CD4-positive, alpha-beta memory T cell (primary cell): ENCODE measurements around the gene RPL22. TPM values are rescaled to one million over a fixed set of nuclear protein-coding genes. Genes with fewer than 3 reads are reported as not detected.

Experiments used
- CTCF ChIA-PET: fragments of 350-600 bp; sonication (Branson Sonifier 250); formaldehyde crosslinking; loops from one replicate; lab custom pipeline; 2021; ENCODE audit warnings: inconsistent platforms; ENCODE audit not compliant: partially characterized antibody; lab: Charles Lee
- POLR2A ChIA-PET: fragments of 350-600 bp; sonication (Branson Sonifier 250); formaldehyde crosslinking; loops from one replicate; lab custom pipeline; 2021; ENCODE audit not compliant: partially characterized antibody; lab: Charles Lee
- DNase-seq, 5 donors: peaks; one replicate each; pipeline versions ENCODE4 v3.0.0 to v3.0.0-alpha.2; 2020 to 2022; ENCODE audit warnings: mixed read lengths in 1 of 5
- H3K27ac ChIP-seq: one replicate; pipeline ENCODE4 v1.7.0; 2013; ENCODE audit warnings: low read depth, low read length
- H3K27me3 ChIP-seq: 2 replicates; pipeline ENCODE4 v1.7.0; 2013; ENCODE audit warnings: mild to moderate bottlenecking, low read length, moderate library complexity; ENCODE audit not compliant: insufficient read depth
- H3K36me3 ChIP-seq: 2 replicates; pipeline ENCODE4 v1.7.0; 2013; ENCODE audit warnings: mild to moderate bottlenecking, low read length, moderate library complexity; ENCODE audit not compliant: insufficient read depth
- H3K4me1 ChIP-seq: 2 replicates; pipeline ENCODE4 v1.7.0; 2013; ENCODE audit warnings: mild to moderate bottlenecking, low read length, moderate library complexity; ENCODE audit not compliant: insufficient read depth
- H3K4me3 ChIP-seq, 2 donors: one replicate each; pipeline ENCODE4 v1.7.0; 2013; ENCODE audit warnings: low read length in 2 of 2, mild to moderate bottlenecking in 1 of 2
- H3K9me3 ChIP-seq, 2 donors: one replicate each; pipeline ENCODE4 v1.7.0; 2013; ENCODE audit warnings: low read length in 2 of 2, control low read depth in 1 of 2; ENCODE audit not compliant: control insufficient read depth in 1 of 2
- H3K27ac Mint-ChIP-seq, 7 donors: one replicate each; pipeline ENCODE4 v1.8.0; 2020 to 2021; ENCODE audit warnings: mixed read lengths in 7 of 7, mild to moderate bottlenecking in 6 of 7, inconsistent platforms in 3 of 7, moderate library complexity in 3 of 7
- H3K27me3 Mint-ChIP-seq, 2 donors: one replicate each; pipeline ENCODE4 v1.8.0; 2020 to 2021; ENCODE audit warnings: mixed read lengths in 2 of 2
- H3K36me3 Mint-ChIP-seq, 2 donors: one replicate each; pipeline ENCODE4 v1.8.0; 2020 to 2021; ENCODE audit warnings: mixed read lengths in 2 of 2, inconsistent platforms in 1 of 2, mild to moderate bottlenecking in 1 of 2
- H3K4me1 Mint-ChIP-seq, 4 donors: one replicate each; pipeline ENCODE4 v1.8.0; 2020 to 2021; ENCODE audit warnings: mixed read lengths in 4 of 4, mild to moderate bottlenecking in 1 of 4
- H3K4me3 Mint-ChIP-seq, 8 donors: one replicate each; pipeline ENCODE4 v1.8.0; 2020 to 2021; ENCODE audit warnings: mixed read lengths in 8 of 8, mild to moderate bottlenecking in 7 of 8, moderate library complexity in 6 of 8, inconsistent platforms in 3 of 8
- H3K9me3 Mint-ChIP-seq, 8 donors: one replicate each; pipeline ENCODE4 v1.8.0; 2020 to 2021; ENCODE audit warnings: mixed read lengths in 8 of 8, mild to moderate bottlenecking in 5 of 8, inconsistent platforms in 3 of 8, moderate library complexity in 1 of 8
- intact Hi-C: fragments of 100-400 bp; cut with micrococcal nuclease; formaldehyde crosslinking; loops from one replicate; pipeline ENCODE4 v1.15.1; 2023
- polyA plus RNA-seq, 2 donors: library from polyadenylated mRNA; unstranded; fragments of 300-500 nt; fragmentation: Illumina TruSeq; gene quantifications; one replicate each; pipeline ENCODE4 v1.2.3, GENCODE V29; 2021
- total RNA-seq, 2 experiments: library from RNA; stranded (reverse); gene quantifications; one replicate each; pipeline ENCODE4 v1.2.3, GENCODE V29; 2021

Gene RPL22
- total and polyA plus RNA-seq, 4 experiments from 2014 or later, result 215 to 503 (median 375) TPM

- DNase-seq, result no peak
- no peaks in the 10 kb centered on the region for H3K9me3 Mint-ChIP-seq
- Histone ChIP-seq H3K27me3 (no peaks in the 10 kb centered on the region), H3K27ac (no peak overlapping the region), H3K36me3 (peaks cover 4% of the 10 kb centered on the region), H3K4me1 (peaks cover 45% of the 10 kb centered on the region), H3K9me3 (no peaks in the 10 kb centered on the region), H3K4me3 (no peak overlapping the region)
- peaks cover 5 to 17% of the 10 kb centered on the region in 2 donors for H3K36me3 Mint-ChIP-seq
- ChIA-PET CTCF (interaction anchor here (1.0 to 3.0 kb wide), 2 partner anchors 14 to 42 kb away, joined by 3 to 9 read pairs; partner anchors contain the start of gene HES3), POLR2A (no interaction called here)
- peak overlapping the region in 1 of 8 donors; percentile 57 for H3K4me3 Mint-ChIP-seq
- H3K27me3 Mint-ChIP-seq, result peaks cover 0 to 3% of the 10 kb centered on the region in 2 donors
- intact Hi-C loops, result no loop called here
- peaks cover 28 to 51% (median 39%) of the 10 kb centered on the region in 4 donors for H3K4me1 Mint-ChIP-seq
- H3K27ac Mint-ChIP-seq, result no peak overlapping the region
These were observed 2.9 kb upstream of the RPL22 start for GRCh38 chr1:6202256-6202655.

GRCh38 chr1:6200188-6200809 is 904 bp upstream of the RPL22 start:
- H3K4me3 ChIP-seq, result peak overlapping the region; percentile 53 to 84
- peaks cover 15 to 30% of the 10 kb centered on the region in 2 donors for H3K36me3 Mint-ChIP-seq
- H3K27ac ChIP-seq, result peak overlapping the region; percentile 74
- intact Hi-C loops, result no loop called here
- H3K36me3 ChIP-seq, result peaks cover 15% of the 10 kb centered on the region
- peaks cover 31 to 58% (median 46%) of the 10 kb centered on the region in 4 donors for H3K4me1 Mint-ChIP-seq
- peaks cover 43% of the 10 kb centered on the region for H3K4me1 ChIP-seq
- H3K27me3 ChIP-seq, result no peaks in the 10 kb centered on the region
- POLR2A ChIA-PET, result interaction anchor here (0.6 to 1.7 kb wide), 6 partner anchors 35 to 502 kb away, joined by 3 read pairs; partner anchors contain the start of genes DNAJC11 and ICMT
- DNase-seq, result no peak
- CTCF ChIA-PET, result interaction anchor here (1.0 kb wide), 1 partner anchor 45 kb away, joined by 3 read pairs; no protein-coding TSS in a partner anchor
- no peaks in the 10 kb centered on the region for H3K9me3 ChIP-seq
- H3K27ac Mint-ChIP-seq, result peak overlapping the region; percentile 86 to 97 (median 95)
- H3K9me3 Mint-ChIP-seq, result no peaks in the 10 kb centered on the region
- H3K4me3 Mint-ChIP-seq, result peak overlapping the region; percentile 66 to 94 (median 92)
- H3K27me3 Mint-ChIP-seq, result peaks cover 0 to 2% of the 10 kb centered on the region in 2 donors

GRCh38 chr1:6198646-6199297 is 623 bp downstream of the RPL22 start:
- CTCF ChIA-PET, result interaction anchor here (1.7 kb wide), 1 partner anchor 46 kb away, joined by 6 read pairs; no protein-coding TSS in a partner anchor
- Mint-ChIP-seq H3K27me3 (no peaks in the 10 kb centered on the region), H3K36me3 (peaks cover 21 to 37% of the 10 kb centered on the region in 2 donors), H3K9me3 (no peaks in the 10 kb centered on the region), H3K4me3 (peak overlapping the region; percentile 88 to 94 (median 92)), H3K27ac (peak overlapping the region; percentile 86 to 96 (median 93)), H3K4me1 (peaks cover 31 to 56% (median 42%) of the 10 kb centered on the region in 4 donors)
- Histone ChIP-seq H3K4me1 (peaks cover 42% of the 10 kb centered on the region), H3K9me3 (no peaks in the 10 kb centered on the region), H3K27ac (peak overlapping the region; percentile 74), H3K36me3 (peaks cover 25% of the 10 kb centered on the region), H3K27me3 (no peaks in the 10 kb centered on the region), H3K4me3 (peak overlapping the region; percentile 57 to 84)
- POLR2A ChIA-PET, result interaction anchor here (1.0 to 1.7 kb wide), 9 partner anchors 9 to 197 kb away, joined by 3 to 4 read pairs (median 3); partner anchors contain the start of gene ACOT7
- peak in 1 of 5 donors; percentile 51 for DNase-seq
- intact Hi-C loops, result loop anchor here (1.0 to 10.0 kb wide), 5 partner anchors 37 to 587 kb away; partner anchors contain the start of genes ACOT7, CAMTA1, ICMT and NPHP4

GRCh38 chr1:6197746-6198427 is 1.5 kb downstream of the RPL22 start:
- Histone ChIP-seq H3K27ac (peak overlapping the region; percentile 74), H3K4me1 (peaks cover 42% of the 10 kb centered on the region), H3K36me3 (peaks cover 34% of the 10 kb centered on the region), H3K27me3 (no peaks in the 10 kb centered on the region), H3K9me3 (no peaks in the 10 kb centered on the region), H3K4me3 (peak overlapping the region; percentile 57 to 84)
- no peak for DNase-seq
- peaks cover 33 to 58% (median 43%) of the 10 kb centered on the region in 4 donors for H3K4me1 Mint-ChIP-seq
- ChIA-PET POLR2A (interaction anchor here (0.5 to 1.5 kb wide), 6 partner anchors 10 to 293 kb away, joined by 3 to 4 read pairs (median 3); partner anchors contain the start of gene PLEKHG5), CTCF (interaction anchor here (1.7 kb wide), 1 partner anchor 47 kb away, joined by 6 read pairs; no protein-coding TSS in a partner anchor)
- peak overlapping the region; percentile 88 to 94 (median 92) for H3K4me3 Mint-ChIP-seq
- peaks cover 23 to 44% of the 10 kb centered on the region in 2 donors for H3K36me3 Mint-ChIP-seq
- H3K27ac Mint-ChIP-seq, result peak overlapping the region; percentile 86 to 96 (median 93)
- H3K27me3 Mint-ChIP-seq, result no peaks in the 10 kb centered on the region
- H3K9me3 Mint-ChIP-seq, result no peaks in the 10 kb centered on the region
- intact Hi-C loops, result loop anchor here (5.0 to 10.0 kb wide), 2 partner anchors 173 to 194 kb away; partner anchors contain the start of gene ACOT7

- Histone ChIP-seq H3K27me3 (no peaks in the 10 kb centered on the region), H3K4me3 (no peak overlapping the region), H3K27ac (no peak overlapping the region), H3K9me3 (no peaks in the 10 kb centered on the region), H3K4me1 (peaks cover 11% of the 10 kb centered on the region), H3K36me3 (peaks cover 57% of the 10 kb centered on the region)
- Mint-ChIP-seq H3K27ac (no peak overlapping the region), H3K4me1 (peaks cover 9 to 31% (median 17%) of the 10 kb centered on the region in 4 donors), H3K4me3 (no peak overlapping the region), H3K9me3 (no peaks in the 10 kb centered on the region), H3K36me3 (peaks cover 38 to 57% of the 10 kb centered on the region in 2 donors), H3K27me3 (no peaks in the 10 kb centered on the region)
- ChIA-PET POLR2A (interaction anchor here (0.6 kb wide), 1 partner anchor 27 kb away, joined by 3 read pairs; no protein-coding TSS in a partner anchor), CTCF (interaction anchor here (1.3 to 2.3 kb wide), 2 partner anchors 12 to 53 kb away, joined by 3 to 11 read pairs; no protein-coding TSS in a partner anchor)
- intact Hi-C loops, result loop anchor here (10.0 kb wide), 1 partner anchor 167 kb away; no protein-coding TSS in a partner anchor
- no peak for DNase-seq
These were observed 7.4 kb downstream of the RPL22 start for GRCh38 chr1:6191968-6192367.

- no peak overlapping the region for H3K27ac ChIP-seq
- no peaks in the 10 kb centered on the region for H3K9me3 ChIP-seq
- peaks cover 11 to 30% (median 21%) of the 10 kb centered on the region in 4 donors for H3K4me1 Mint-ChIP-seq
- no peaks in the 10 kb centered on the region for H3K27me3 Mint-ChIP-seq
- no peaks in the 10 kb centered on the region for H3K4me1 ChIP-seq
- peak overlapping the region in 1 of 7 donors; percentile 22 for H3K27ac Mint-ChIP-seq
- POLR2A ChIA-PET, result no interaction called here
- intact Hi-C loops, result loop anchor here (5.0 kb wide), 1 partner anchor 676 kb away; no protein-coding TSS in a partner anchor
- H3K4me3 ChIP-seq, result no peak overlapping the region
- H3K36me3 Mint-ChIP-seq, result peaks cover 32 to 57% of the 10 kb centered on the region in 2 donors
- DNase-seq, result no peak
- no peak overlapping the region for H3K4me3 Mint-ChIP-seq
- CTCF ChIA-PET, result interaction anchor here (2.4 kb wide), 1 partner anchor 15 kb away, joined by 9 read pairs; no protein-coding TSS in a partner anchor
- no peaks in the 10 kb centered on the region for H3K27me3 ChIP-seq
- peaks cover 38% of the 10 kb centered on the region for H3K36me3 ChIP-seq
- H3K9me3 Mint-ChIP-seq, result no peaks in the 10 kb centered on the region
These were observed 10.9 kb downstream of the RPL22 start for GRCh38 chr1:6188466-6188865.
